GM18502 (cell line): ENCODE data around the gene DCAKD.

ENCODE experiments used
- ATAC-seq: cut with Tn5 transposase; IDR thresholded peaks from one replicate; pipeline ENCODE4 v1.9.1; 2021; ENCODE audit warnings: mild to moderate bottlenecking; ENCODE audit not compliant: unreplicated experiment, poor library complexity

The DCAKD gene

GRCh38 chr17:45032174-45032541, 19.3 kb downstream of the DCAKD start:
- ATAC-seq, result no peak

GRCh38 chr17:45031231-45032173, 19.9 kb downstream of the DCAKD start:
- ATAC-seq, result no peak

GRCh38 chr17:45030733-45031132, 20.7 kb downstream of the DCAKD start:
- ATAC-seq, result no peak

- ATAC-seq, result no peak
Observed at GRCh38 chr17:45029758-45030423, 21.5 kb downstream of the DCAKD start.

- ATAC-seq, result no peak
Observed at GRCh38 chr17:45029096-45029495, 22.3 kb downstream of the DCAKD start.

- no peak for ATAC-seq
Observed at GRCh38 chr17:45022655-45023339, 28.6 kb downstream of the DCAKD start.

GRCh38 chr17:45022288-45022648, 29.2 kb downstream of the DCAKD start:
- ATAC-seq, result no peak

- no peak for ATAC-seq
Observed at GRCh38 chr17:45021607-45022287, 29.7 kb downstream of the DCAKD start.

- no peak for ATAC-seq
Observed at GRCh38 chr17:45020354-45021138, 30.9 kb downstream of the DCAKD start.

GRCh38 chr17:45018848-45019711, 32.4 kb downstream of the DCAKD start:
- ATAC-seq, result no peak

GRCh38 chr17:45018514-45018847, 33.0 kb downstream of the DCAKD start:
- no peak for ATAC-seq

- no peak for ATAC-seq
Observed at GRCh38 chr17:45016823-45017222, 34.6 kb downstream of the DCAKD start.

- no peak for ATAC-seq
Observed at GRCh38 chr17:45016237-45016636, 35.2 kb downstream of the DCAKD start.

- ATAC-seq, result no peak
Observed at GRCh38 chr17:45013021-45013997, 38.1 kb downstream of the DCAKD start.

GRCh38 chr17:45011767-45012166, 39.7 kb downstream of the DCAKD start:
- no peak for ATAC-seq

GRCh38 chr17:45009676-45010467, 41.6 kb downstream of the DCAKD start:
- ATAC-seq, result no peak

- ATAC-seq, result no peak
Observed at GRCh38 chr17:45008216-45008615, 43.2 kb downstream of the DCAKD start.
